Measurements from ENCODE around the gene ATP8B3. TPM values are rescaled to one million over a fixed set of nuclear protein-coding genes. Genes with fewer than 3 reads are reported as not detected.

The ATP8B3 gene
- total RNA-seq, 1 donor = 0.86 TPM

DNA sequence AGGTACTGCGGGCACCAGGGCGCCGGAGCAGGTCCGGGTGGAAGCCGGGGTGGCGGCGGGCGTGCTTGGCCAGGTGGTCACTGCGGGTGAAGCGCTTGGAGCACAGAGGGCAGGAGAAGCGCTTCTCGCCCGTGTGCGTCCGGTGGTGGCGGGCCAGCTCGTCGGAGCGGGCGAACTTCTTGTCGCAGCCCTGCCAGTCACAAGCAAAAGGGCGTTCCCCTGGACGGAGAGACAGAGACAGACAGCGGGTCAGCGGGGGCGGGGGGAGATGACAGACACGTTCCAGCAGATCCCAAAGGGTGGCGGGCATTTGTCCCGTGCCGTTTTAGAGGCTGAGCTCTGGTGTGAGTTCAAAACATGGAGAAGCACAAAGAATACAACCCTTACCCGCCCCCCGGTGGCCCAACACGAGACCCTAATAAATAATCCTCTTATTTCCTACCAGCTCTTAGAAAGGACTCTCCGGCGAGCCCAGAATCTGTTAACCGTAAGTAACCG, 42.5 kb upstream of the ATP8B3 start:
- H3K4me3 ChIP-seq (ENCODE audit: low read depth, low read length) = peak overlapping the region; percentile 48
- no peak for DNase-seq (ENCODE audit: low read depth)
- TF ChIP-seq, protein P1, sequence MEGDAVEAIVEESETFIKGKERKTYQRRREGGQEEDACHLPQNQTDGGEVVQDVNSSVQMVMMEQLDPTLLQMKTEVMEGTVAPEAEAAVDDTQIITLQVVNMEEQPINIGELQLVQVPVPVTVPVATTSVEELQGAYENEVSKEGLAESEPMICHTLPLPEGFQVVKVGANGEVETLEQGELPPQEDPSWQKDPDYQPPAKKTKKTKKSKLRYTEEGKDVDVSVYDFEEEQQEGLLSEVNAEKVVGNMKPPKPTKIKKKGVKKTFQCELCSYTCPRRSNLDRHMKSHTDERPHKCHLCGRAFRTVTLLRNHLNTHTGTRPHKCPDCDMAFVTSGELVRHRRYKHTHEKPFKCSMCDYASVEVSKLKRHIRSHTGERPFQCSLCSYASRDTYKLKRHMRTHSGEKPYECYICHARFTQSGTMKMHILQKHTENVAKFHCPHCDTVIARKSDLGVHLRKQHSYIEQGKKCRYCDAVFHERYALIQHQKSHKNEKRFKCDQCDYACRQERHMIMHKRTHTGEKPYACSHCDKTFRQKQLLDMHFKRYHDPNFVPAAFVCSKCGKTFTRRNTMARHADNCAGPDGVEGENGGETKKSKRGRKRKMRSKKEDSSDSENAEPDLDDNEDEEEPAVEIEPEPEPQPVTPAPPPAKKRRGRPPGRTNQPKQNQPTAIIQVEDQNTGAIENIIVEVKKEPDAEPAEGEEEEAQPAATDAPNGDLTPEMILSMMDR (IDR thresholded peaks at IDR 0.05; ENCODE audit: insufficient read depth, low read depth, low read length) = no peak

DNA sequence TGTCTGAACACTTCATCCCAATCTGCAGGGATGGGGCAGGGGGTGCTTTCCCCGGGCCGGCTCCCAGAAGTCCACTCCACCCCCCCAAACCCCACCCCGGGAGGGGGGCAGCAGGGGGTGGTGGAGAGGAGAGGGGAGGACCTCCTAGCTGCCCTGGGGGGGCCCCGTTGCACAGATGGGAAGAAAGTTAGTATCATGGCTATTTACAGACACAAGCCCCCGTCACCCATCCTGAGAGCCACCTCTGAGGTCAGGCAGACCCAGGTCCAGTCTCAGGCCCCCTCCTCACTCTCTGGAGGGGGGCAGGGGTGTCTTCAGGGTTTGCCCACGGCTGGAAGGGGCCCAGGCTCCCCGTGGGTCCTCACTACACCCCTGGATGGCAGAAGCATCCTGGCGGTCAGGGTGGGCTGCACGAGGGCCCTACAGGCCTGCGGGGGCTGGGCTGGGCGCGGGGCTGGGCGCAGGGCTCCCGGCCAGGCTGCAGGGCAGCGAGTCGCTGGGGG, 42.0 kb upstream of the ATP8B3 start:
- DNase-seq (ENCODE audit: low read depth) = no peak
- H3K4me3 ChIP-seq (ENCODE audit: low read depth, low read length) = no peak overlapping the region
- TF ChIP-seq, protein P1 (IDR thresholded peaks at IDR 0.05; ENCODE audit: insufficient read depth, low read depth, low read length) = no peak

DNA sequence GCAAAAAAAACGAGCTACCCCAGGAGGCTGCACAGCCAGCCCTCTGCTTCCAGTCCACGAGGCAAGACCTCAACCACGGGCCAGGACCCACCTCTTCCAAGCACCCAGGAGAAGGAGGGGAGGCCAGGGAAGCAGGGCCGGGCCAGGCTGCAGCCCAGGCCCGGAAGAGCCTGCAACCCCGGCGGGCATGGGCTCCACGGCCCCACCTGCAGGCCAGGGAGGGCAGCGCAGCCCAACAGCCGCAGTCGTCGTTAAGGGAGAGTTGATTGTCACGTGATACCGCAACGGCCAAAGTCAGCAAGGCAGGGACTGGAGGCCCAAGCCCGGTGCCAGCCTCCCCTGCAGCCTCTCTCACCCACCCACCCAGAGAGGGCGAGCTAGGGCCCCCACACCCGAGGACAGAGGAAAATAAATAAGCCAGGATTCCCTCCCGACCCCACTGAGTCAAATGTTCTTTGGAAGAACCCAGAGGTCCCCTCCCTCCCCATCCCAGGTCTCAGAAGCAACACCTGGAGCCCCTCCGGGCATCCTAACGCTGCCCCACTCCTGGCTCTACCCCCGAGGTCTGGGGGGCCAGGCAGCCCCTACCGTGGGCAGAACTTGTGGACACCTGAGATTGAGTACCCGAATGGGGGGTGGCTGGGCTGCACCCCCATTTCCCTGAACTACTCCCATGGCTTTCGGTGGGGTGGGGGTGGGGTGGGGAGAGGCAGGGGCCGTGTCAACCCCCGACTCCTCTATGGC, 41.4 kb upstream of the ATP8B3 start:
- DNase-seq (ENCODE audit: low read depth) = peak; percentile 81
- H3K4me3 ChIP-seq (ENCODE audit: low read depth, low read length) = no peak overlapping the region
- TF ChIP-seq, protein P1 (IDR thresholded peaks at IDR 0.05; ENCODE audit: insufficient read depth, low read depth, low read length) = peak; percentile 95

DNA sequence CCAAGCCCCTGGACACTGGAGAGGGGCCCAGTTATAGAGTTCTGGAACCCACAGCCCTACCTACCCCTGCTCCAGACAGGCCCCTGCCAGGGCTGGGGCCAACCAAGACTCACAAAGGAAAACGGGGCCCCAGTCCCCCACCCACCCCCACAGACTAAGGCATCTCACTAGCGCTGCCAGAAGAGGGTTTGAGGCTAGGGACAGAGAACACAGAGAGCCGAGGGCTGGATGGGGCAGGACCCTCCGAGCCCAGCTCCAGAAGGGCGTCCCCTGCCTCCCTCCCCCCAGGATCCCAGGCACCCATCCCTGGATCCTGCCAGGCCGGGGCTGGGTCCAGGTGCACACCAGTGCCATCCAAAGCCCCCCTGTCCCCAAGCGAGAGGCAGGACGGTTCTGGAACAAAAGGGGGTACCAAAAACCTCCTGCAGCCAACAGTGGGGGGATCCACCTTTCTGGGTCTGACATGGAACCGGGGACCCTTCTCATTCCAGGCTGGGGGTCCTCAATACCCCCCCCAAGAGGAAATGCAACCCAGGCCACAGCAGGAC, 40.6 kb upstream of the ATP8B3 start:
- no peak for DNase-seq (ENCODE audit: low read depth)
- no peak overlapping the region for H3K4me3 ChIP-seq (ENCODE audit: low read depth, low read length)
- TF ChIP-seq, protein P1 (IDR thresholded peaks at IDR 0.05; ENCODE audit: insufficient read depth, low read depth, low read length) = no peak

DNA sequence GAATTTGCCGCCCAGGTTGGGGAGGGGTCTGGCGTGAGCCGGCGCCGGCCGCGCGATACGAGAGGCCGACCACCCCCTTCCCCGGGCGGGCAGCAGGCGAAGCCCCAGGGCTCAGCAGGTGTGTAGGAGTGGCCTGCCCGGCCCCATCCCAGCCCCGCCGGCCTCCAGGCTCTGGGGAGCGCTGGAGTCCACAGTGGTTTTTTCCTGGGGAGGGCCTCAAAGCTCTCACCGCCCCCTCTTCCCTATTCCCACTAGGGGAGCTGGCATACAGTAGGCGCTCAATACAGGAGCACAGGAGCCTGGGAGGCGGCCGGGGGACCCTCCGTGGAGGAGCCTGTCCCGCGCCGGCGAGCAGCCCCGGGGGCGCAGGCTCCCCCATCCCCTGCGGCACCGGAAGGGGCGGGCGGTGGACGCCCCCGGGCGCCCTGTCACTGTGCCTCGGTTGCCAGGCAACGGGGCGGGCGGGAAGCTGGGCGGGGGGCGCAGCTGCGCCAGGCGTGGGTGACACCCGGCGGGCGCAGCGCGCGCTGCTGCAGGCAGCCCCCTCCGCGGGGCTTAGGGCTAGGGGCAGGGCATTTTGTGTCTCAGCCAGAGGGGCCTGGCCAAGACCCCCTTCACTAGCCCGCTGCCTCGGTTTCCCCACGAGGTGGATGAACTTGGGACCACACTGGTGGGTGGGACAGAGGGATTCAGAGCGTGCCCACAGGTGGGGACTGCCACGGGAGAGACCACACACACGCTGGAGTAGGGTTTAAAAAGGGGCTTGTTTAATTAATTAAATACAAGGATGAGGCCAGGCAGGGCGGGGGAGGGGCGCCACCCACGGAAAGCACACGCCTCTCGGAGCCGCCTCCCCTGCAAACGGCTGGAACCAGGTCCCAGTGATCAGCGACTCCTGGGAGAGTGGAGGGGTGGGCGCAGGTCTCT, 39.8 kb upstream of the ATP8B3 start:
- no peak for DNase-seq (ENCODE audit: low read depth)
- H3K4me3 ChIP-seq (ENCODE audit: low read depth, low read length) = no peak overlapping the region
- TF ChIP-seq, protein P1 (IDR thresholded peaks at IDR 0.05; ENCODE audit: insufficient read depth, low read depth, low read length) = no peak

DNA sequence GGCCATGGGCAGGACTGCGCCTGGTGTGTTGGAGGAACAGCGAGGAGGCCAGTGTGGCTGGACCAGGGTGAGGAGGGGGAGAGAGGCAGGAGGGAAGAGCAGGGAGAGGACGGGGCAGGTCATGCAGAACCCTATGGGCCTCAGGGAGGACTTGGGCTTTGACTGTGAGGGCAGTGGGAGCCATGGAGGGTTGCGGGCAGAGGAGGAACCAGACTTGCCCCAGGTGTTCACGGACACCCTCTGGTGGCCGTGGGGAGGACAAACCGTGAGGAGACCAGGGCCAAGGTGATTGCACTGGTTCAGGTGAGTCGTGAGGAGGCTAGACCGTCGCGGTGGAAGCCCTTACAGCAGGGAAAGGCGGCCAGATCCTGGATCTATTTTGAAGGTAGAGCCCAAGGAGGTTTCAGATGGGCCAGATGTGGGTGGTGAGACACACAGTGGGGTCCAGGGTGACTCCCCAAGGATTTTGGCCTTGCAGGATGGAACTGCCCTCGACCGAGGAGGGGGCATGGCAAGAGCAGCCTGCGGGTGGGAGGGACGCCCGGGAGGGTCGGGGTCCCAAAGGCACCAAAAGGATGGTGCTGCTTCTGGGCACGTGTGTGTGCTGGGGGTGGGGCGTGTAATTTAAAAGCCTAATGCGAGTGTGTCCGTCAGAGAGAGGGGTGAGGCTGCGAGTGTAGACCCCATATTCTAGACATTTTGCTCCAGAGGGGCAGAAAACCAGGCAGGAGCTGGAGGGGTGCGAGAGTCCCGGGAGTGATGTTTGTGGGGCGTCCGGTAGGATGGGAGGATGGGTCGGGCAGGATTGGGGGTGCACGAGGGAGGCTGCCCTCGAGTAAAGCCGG, 39.0 kb upstream of the ATP8B3 start:
- DNase-seq (ENCODE audit: low read depth) = no peak
- TF ChIP-seq, protein P1 (IDR thresholded peaks at IDR 0.05; ENCODE audit: insufficient read depth, low read depth, low read length) = no peak
- no peak overlapping the region for H3K4me3 ChIP-seq (ENCODE audit: low read depth, low read length)
